NK-92 treated with Interleukin-12 subunit alpha and Interleukin-12 subunit beta, amount 100 ng/mL, for 24 hours (cell line): ENCODE data around the gene USF1.
"Not testable (repeated sequence)": the region's sequence is repeated elsewhere in the genome, so short reads cannot be mapped to it uniquely, and the experiment has no call there.

Experiments used
- DNase-seq: peaks from one replicate; lab custom pipeline; 2025; lab: John Stamatoyannopoulos, UW

Gene USF1

DNA sequence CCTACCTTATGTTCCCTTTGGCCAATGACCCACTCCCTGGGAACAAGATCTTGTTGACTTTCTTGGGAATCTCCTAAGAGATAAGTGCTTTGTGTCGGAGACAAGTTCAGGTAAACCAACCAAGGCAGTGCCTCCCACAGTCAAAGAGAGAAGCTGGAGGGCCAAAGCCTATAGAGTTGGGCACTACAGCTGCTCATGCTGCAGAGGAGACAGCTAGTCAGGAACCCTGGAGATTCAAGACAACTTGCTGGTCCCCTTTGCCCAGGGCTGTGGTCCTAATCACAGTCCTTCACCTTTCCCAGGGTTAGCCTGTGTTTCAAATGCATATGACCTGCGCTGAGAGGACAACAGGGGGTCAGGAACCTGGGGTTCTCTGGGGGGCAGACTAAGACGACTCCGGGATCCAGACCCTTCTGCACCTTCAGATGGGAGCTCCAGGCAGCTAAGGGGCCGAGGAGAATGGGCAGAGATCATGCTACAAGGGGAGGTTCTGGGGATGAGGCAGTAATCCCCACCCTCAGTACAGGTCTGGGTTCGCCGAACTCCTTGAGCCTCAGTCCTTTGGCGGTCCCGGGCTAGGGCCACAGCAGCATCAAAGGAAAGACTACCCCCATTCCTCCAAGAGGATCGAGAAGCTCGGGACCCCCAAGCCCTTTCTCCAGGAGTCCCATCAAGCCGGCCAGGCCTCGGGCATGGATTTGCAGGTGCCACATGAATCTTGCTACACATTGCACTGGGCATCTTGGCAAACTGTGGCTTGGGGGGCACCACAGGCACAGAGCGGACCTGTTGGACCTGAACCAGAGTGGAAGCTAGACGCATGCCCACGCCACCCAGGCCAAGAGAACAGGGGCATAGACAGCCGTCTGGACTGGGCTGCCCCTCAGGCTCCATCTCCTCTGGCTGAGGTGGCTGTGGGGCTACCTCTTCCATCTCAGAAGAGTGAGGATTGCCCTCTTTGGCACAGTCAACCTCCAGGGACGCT, 2.0 kb upstream of the USF1 start:
- no peak for DNase-seq

DNA sequence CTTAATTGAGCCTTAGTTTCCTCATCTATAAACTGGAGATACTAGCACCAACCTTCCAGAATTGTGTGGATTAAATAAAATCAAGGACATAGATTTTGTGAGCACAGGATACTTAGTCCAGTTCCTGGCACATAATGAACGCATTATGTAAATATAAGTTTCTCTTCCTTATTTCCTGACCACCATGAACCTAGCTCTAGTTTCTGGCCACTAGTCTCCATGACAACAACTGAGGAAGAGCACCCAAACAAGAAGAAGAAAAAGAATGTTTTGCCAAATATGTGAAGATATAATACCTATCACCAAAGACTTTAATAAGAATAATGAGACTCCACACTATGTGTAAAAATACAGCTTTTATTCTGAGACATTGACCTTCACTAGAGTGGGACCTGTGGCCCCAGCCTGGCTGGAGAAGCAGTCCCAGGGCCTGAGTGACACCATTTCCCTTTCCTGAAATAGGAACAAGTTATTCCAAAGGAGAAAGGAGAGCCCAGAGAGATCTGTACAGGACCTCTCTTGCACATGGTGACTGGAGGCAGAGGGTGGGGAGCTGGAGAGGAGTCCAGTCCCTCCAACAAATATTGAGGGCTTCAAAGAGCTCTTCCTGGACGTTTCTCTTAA, 940 bp upstream of the USF1 start:
- no peak for DNase-seq

DNA sequence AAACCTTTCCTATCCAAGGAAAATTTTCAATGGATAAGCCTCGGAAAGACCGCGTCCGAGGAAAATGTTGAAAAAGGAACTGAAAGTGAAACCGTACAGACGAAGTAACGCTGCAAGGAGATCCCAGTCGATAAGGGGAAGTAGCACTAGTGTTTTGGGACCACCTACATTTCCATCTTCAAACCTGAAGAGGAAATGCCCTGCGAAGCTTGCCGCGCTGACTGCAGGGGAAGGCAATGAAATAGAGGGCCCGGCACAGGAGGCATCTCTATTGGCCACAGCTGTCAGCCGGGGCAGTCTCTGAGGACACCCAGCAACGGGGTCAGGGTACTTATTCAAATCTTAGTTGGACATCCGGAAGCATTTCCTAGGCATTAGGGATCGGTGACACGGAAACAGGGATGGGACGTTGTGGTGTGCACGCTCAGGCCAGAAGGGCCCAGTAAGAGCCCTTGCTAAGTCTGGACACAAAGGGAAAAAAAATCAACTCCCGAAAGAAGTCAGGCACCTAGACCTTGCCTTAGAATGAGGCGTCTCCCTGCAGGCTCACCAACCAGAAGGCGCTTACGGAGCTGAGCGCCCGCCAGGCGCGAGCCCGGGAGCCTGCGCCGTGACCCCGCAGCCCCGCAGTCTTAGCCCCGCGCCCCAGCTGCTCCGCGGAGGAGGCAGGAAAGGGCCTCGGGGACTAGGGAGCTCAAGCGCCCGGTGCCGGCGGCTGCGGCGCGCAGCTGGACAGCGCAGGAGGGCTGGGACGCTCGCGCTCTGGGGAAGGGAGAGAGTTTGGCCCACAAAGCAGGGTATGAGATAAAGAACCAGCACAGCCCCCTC, 655 bp downstream of the USF1 start:
- peak; percentile 74 for DNase-seq

DNA sequence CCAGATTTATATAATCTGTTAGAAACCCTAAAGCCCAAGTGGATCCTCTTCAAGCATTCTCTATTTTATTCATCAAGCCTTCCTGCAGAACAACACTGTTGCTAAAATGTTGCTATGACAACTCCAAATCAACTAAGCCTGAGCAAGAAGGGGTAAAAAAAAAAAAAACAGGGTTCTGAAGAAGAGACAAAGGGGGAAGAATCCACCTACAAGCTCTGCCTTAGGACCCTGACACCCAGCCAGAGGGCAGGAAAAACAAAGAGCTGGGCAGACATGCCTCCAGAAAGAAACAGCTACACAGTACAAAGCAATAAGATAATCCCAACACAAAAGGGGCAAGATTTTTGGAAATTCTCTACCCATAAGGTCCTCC, 1.3 kb downstream of the USF1 start:
- no peak for DNase-seq

DNA sequence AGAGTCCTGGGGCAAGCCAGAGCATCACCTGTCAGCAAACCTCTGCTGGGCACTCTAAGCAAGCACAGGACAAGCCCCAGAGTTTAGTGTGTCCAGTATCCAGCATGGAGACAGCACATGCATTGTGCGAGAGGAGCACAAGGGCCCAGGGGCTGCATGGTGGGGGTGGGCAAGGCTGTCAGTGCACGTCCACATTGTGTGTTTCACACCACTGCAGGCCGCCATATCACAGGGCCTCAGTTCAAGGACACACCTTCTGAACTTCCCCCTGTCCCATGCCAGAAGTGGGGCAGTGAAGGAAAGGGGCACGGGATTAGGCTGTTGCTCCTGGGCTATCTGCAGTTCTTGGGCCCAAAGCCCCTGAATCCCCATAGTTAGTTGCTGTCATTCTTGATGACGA, 6.2 kb downstream of the USF1 start:
- no peak for DNase-seq

DNA sequence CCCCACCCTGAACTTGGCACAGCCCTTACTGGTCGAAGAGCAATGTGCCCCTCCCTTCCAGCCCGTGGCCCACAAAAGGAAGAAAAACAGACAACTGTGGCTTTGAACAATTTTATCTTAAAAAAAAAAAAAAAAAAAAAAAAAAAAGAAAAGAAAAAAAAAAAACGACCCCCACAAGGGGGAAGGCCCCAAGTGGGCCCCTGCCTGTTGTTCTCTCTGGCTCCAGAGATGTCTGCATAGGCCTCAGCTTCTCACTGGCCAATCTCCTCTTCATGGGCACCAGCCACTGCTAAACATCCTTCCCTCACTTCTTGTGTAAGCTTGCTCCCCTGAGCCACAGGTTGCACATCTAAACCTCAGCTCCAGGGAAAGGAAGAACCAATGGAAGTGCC, 6.6 kb downstream of the USF1 start:
- DNase-seq = no peak

DNA sequence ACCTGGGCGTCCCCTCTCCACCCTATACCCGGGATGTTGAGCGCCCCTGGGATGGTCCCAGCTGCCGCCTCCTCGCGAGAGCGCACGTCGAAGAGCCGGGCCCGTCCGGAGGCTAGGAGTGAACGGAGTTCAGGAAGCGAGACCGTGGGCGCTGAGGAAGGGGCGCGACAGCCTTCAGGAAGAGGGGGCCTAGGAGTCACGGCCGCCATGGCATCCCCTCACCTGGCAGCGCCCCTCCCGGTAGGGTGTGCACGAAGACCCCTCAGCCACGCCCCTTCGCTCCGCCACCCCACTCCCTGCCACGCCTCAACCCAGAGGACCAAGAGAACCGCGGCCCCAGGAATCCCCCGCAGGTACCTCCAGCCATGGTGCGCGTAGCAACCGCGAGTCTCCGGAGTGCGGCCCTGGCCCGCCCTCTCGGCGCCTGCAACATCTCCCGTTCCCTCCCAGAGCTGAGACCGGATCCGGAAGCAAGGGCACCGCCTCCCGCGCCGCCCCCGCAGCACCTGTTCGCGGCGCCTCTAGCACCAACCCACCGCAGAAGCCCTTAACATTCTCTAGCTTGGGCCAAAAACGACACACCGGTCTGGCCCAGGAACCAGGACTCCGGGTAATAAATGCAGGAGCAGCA, 7.1 kb downstream of the USF1 start, which contains the start of gene TSTD1:
Gene TSTD1 (minus strand): TSS at position 442 of the 631 bp plus-strand sequence. CDS start 75 bp downstream, at position 367.
- DNase-seq = peak; percentile 62

DNA sequence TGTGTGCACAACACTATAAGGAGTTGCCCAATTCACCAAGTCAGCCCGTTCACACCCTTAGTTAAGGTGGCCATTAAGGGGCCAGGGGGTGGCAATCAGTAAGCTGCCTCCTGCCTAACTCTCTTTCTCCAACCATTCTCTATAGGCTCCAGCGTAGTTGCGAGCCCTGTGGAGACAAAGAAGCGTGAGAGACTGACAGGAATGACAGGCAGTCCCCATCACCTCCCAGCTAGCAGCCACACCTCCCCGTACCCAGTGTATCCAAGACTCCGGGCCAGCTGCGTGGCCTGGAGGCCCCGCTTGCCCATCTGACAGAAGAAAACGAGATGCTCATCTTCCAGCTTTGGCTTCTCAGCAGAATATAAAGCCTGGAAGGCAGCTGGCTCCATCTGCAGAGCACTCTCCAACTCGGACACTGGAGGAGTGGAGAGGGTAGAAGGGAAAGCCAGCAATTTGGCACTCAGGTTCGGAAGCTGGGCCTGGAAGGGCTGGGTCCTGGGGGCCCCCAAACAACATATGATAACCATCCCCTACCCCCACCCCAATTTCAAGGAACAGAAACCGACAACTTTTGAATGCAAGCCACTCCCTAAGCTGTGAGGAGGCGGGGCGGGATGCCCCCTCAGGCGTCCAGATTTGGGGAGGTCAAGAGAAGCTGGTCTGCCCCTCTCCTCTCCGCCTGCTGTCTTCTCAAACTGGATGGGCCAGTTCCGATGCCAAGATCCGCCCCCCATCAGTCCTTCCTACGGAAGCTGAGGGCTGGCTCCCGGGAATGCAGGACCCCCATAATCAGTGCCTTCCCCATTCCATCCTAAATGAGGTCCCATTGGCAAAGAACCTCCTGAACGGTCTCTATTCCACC, 7.9 kb downstream of the USF1 start:
- no peak for DNase-seq

DNA sequence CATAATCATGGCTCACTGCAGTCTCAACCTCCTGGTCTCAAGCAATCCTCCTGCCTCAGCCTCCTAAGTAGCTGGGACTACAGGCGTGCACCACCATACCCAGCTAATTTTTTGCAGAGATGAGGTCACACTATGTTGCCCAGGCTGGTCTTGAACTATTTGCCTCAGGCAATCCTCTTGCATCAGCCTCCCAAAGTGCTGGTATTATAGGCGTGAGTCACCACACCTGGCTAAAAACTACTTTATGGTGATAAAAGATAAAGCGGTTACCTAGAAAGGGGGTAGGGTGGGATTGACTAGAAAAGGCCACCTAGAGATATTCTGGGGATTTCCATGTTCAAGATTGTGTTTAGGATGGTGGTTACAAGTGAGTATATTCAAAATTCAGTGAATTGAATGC, 12.0 kb downstream of the USF1 start:
- DNase-seq = no peak

DNA sequence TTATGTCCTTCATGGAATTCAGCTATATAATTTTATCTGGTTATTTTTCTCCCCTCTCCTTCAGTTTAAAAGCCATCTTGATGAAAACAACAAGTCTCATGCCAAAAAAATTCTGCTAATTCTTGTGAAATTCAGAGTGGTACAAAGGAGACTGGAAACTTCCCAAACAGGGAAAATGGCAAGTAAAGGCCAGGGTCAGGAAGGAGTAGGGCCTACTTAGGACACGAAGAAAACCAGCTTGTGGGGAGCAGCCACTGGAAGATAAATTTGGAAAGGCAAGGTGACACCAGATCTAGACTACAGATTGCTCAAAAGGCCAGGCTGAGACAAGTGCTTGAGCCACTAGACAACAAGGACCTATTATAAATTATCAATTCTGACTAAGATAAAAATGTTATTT, 13.4 kb downstream of the USF1 start:
- DNase-seq = no peak

DNA sequence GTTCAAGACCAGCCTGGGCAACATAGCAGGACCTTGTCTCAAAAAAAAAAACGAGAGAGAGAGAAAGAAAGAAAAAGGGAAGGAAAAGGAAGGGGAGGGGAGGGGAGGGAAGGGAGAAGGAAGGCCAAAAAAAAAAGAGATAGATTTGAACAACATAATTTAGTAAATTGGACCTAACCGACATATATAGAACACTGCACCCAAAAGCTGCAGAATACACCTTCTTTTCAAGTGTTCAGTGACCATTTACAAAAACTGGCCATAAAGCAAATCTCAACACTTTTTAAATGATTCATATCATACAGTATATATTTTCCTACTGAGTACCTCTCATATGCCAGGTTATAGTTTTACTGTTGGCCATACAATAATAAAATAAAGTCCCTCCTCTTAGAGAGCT, 13.9 kb downstream of the USF1 start:
- DNase-seq = no peak

DNA sequence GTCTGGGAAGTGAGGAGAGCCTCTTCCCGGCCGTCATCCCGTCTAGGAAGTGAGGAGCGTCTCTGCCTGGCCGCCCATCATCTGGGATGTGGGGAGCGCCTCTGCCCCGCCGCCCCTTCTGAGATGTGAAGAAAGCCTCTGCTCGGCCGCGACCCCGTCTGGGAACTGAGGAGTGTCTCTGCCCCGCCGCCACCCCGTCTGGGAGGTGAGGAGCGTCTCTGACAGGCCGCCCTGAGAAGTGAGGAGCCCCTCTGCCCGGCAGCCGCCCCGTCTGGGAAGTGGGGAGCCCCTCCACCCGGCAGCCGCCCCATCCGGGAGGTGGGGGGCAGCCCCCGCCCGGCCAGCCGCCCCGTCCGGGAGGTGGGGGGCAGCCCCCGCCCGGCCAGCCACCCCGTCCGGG, 16.3 kb downstream of the USF1 start:
- DNase-seq = not testable (repeated sequence)

DNA sequence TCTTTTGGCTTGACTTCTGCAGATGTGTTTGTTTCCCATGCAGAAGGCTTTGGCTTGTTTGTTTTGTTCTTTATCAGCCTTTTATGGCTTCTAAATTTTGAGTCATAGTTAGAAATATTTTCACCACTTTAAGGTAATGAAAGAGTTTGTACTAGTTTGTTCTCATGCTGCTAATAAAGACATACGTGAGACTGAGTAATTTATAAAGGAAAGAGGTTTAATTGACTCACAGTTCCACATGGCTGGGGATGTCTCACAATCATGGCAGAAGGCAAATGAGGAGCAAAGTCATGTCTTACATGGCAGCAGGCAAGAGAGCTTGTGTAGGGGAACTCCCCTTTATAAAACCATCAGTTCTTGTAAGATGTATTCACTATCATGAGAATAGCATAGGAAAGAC, 18.8 kb downstream of the USF1 start:
- DNase-seq = not testable (repeated sequence)

DNA sequence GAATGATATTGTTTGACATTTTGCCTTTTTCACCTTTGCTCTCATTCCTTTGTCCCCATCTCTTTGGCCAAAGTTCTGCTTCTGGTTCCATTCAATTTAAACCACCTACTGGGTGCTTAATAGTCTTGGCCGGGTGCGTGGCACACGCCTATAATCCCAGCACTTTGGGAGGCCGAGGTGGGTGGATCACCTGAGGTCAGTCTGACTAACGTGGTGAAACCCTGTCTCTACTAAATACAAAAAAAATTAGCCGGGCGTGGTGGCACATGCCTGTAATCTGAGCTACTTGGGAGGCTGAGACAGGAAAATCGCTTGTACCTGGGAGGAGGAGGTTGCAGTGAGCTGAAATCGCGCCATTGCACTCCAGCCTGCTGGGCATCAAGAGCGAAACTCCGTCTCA, 23.3 kb downstream of the USF1 start:
- DNase-seq = not testable (repeated sequence)

DNA sequence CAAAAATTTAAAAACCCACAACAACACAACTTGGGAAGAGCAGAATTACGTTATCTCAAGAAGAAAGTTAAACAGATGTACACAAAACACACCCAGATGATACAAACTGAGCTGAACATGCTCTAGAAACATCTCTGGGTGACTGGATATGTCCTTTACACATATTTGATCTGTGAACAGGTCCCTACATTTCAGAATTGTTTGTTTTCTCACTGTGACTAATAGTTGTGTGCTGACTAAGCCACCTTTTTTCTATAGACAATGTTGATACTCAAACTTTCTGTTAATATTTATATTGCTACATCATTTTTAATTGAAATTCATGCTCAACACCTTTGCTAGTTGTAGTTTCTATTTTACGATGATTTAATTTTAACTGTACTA, 23.8 kb downstream of the USF1 start:
- DNase-seq = no peak

DNA sequence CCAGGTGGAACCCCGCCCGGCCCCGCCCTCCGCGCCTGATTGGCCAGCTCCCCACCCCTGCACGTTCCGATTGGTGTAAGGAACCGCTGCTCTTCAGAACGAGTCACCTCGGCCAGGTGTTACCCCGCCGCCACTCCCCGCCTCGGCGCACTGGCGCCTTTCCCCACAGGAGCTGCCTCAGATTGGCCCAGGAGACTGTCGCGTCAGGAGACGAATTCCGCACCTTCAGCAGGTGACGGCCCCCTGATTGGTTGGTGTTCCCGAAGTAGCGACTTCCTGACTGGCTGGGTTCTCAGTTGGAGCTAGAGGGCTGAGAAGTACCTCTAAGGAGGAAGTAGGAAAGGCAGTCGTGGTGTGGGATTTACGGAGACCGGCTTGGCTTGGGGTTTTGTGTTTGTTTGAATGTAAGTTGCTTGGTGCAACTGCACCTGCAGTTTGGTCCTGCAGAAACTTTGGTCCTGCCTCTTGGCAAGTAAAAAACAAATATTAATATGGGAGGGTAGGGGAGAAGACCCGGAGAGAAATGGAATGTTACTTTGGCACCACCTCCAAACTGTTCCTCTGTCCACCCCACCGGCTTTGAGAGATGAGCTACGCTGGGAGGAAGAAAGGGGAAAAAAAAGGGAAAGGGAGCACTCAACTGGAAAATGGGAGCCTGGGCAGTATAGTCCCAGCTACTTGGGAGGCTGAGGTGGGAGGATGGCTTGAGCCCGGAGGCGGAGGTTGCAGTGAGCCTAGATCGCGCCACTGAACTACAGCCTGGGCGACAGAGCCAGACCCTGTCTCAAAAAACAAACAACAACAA, 24.4 kb downstream of the USF1 start:
- DNase-seq = peak; percentile 85

DNA sequence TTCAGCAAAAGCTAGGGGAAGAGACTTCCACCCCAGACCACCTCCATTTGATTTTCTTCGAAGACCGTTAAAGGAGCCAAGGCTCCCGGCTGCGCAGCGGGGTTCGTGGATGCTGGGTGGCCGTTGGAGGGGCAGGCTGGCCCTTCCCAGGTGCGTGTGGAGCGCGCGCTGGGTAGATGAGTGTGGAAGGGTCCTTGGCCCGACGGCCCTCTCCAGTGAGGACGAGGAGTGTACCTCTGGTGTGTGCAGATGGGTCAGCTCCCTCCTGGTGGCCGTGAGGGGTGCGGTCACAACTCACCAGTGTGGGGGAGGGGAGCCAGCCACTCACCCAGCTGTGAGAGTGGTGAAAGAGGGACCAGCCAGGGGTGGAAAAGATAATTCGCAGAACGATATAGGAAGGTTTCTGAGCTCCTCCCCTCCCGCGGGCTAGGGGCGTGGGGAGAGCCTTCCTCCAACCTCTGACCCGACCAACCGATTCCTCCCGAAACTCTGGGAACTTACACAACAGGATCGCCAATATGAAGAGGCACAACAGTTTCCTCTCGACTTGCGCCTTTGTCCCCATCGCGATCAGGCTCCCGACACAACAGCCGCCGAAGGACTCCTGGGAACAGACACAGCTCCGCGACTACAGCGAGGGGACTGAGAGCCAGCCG, 25.1 kb downstream of the USF1 start, which contains the start of gene F11R:
Gene F11R (minus strand): TSS at position 644 of the 656 bp plus-strand sequence. CDS start 79 bp downstream, at position 565.
- DNase-seq = no peak

DNA sequence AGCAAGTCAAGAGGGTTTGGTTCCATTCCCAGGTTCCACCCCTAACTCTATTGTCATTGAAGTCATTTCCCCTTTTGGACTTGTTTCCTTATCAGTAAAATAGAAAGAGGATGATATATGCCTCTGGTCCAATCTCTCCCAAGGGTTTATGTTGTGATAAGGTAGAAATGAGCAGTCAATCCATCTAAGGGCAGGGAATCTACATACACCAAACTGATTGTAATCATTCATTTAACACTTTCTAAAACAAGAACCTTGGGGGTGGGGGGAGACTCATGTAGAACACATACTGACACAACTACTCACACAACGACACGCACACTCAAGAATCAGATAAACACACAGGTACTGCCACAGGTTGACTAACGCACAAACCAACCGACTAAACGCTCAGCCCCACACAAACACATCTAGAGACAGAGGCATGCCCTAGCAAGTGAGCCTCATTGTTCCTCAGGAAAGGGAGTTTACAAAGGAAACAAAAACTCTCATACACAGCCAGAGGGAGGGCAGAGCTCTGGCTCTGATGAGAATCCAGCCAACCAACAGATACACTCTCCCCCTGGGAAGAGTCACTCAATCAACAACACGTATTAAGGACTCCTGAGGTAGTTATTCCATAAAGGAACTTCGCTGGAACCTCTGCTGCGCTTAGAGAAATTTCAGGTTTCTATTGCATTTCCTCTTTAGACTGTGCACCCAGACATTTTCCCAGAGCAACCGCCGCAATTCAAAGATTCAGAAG, 25.9 kb downstream of the USF1 start:
- DNase-seq = no peak
